Epithelial cell of proximal tubule (primary cell): ENCODE measurements around the gene MCHR1. TPM values are rescaled to one million over a fixed set of nuclear protein-coding genes. Genes with fewer than 3 reads are reported as not detected.

Experiments used
- DNase-seq: peaks from one replicate; pipeline ENCODE4 v3.0.0-alpha.2; 2011; ENCODE audit warnings: low read depth
- H3K4me3 ChIP-seq: 2 replicates; pipeline ENCODE4 v1.5.1; 2011; ENCODE audit warnings: low read depth, mild to moderate bottlenecking, low read length
- CTCF ChIP-seq: conservative IDR thresholded peaks from 2 replicates; pipeline ENCODE4 v1.5.1; 2012; ENCODE audit warnings: low read depth, mild to moderate bottlenecking, low read length
- total RNA-seq: library from RNA; depleted of rRNA; stranded (reverse); fragments of >200 nt; gene quantifications from 2 replicates; pipeline ENCODE4 v1.2.3, GENCODE V29; 2015

The MCHR1 gene
- total RNA-seq, 1 donor from 2014 or later: 0.23 TPM

- no peak for TF ChIP-seq CTCF
- peak; percentile 87 for DNase-seq
- H3K4me3 ChIP-seq: peak within 1 kb of the TSS; percentile 68
Measured at GRCh38 chr22:40636380-40637182, 42.7 kb upstream of the MCHR1 start, which contains the start of gene MRTFA. TSS of gene MRTFA (minus strand) at chr22:40636719.

GRCh38 chr22:40637183-40638150 is 41.8 kb upstream of the MCHR1 start:
- no peak for DNase-seq
- TF ChIP-seq CTCF: no peak
- H3K4me3 ChIP-seq: peak overlapping the region; percentile 68

GRCh38 chr22:40638261-40638660 is 41.0 kb upstream of the MCHR1 start:
- DNase-seq: no peak
- no peak for TF ChIP-seq CTCF
- H3K4me3 ChIP-seq: no peak overlapping the region

- no peak for TF ChIP-seq CTCF
- DNase-seq: no peak
- no peak overlapping the region for H3K4me3 ChIP-seq
Measured at GRCh38 chr22:40641269-40641668, 38.0 kb upstream of the MCHR1 start.

GRCh38 chr22:40642316-40642715 is 37.0 kb upstream of the MCHR1 start:
- no peak for TF ChIP-seq CTCF
- DNase-seq: no peak
- H3K4me3 ChIP-seq: no peak overlapping the region

GRCh38 chr22:40645579-40646197 is 33.6 kb upstream of the MCHR1 start:
- no peak for DNase-seq
- TF ChIP-seq CTCF: no peak
- H3K4me3 ChIP-seq: no peak overlapping the region
